B cell (primary cell): ENCODE data around the gene SGCA. TPM values are rescaled to one million over a fixed set of nuclear protein-coding genes. Genes with fewer than 3 reads are reported as not detected.

Source experiments
- ATAC-seq: fragments of 200-7000 bp; cut with Tn5 transposase; one replicate; pipeline ENCODE4 v1.10.0; 2021; ENCODE audit warnings: low read depth, mild to moderate bottlenecking, moderate number of reproducible peaks, moderate library complexity
- CTCF ChIA-PET: fragments of 350-600 bp; sonication (Branson Sonifier 250); formaldehyde crosslinking; loops from one replicate; lab custom pipeline; 2021; ENCODE audit warnings: antibody characterized with exemption, inconsistent platforms; lab: Charles Lee
- POLR2A ChIA-PET: fragments of 350-600 bp; sonication (Branson Sonifier 250); formaldehyde crosslinking; loops from one replicate; lab custom pipeline; 2021; ENCODE audit warnings: antibody characterized with exemption; lab: Charles Lee
- DNase-seq: peaks from one replicate; pipeline ENCODE4 v3.0.0; 2013
- H2AFZ ChIP-seq: 2 replicates; pipeline ENCODE4 v1.6.1; 2012; ENCODE audit warnings: mild to moderate bottlenecking, low read depth, low read length; ENCODE audit not compliant: insufficient read depth, poor library complexity, severe bottlenecking
- H3K27ac ChIP-seq, 2 donors: 1 replicate in 1 of 2; 2 replicates in 1 of 2; pipeline ENCODE4 v1.5.1; 2012 to 2013; ENCODE audit warnings: low read length in 2 of 2, mild to moderate bottlenecking in 2 of 2, moderate library complexity in 1 of 2
- H3K27me3 ChIP-seq, 4 experiments: fragments of 200-600 bp in 1 of 4; sonication (generic) in 1 of 4; replicated peaks in 1 of 4; 1 replicate in 2 of 4; 2 replicates in 2 of 4; pipeline versions ENCODE4 v1.6.1 to v1.7.0; 2013 to 2016; ENCODE audit warnings: low read length in 3 of 4, mild to moderate bottlenecking in 2 of 4, mixed read lengths in 1 of 4, moderate library complexity in 1 of 4; ENCODE audit not compliant: insufficient read depth in 4 of 4, control insufficient read depth in 3 of 4; ENCODE audit errors: control extremely low read depth in 1 of 4
- H3K36me3 ChIP-seq, 2 experiments: replicated peaks in 1 of 2; 1 replicate in 1 of 2; 2 replicates in 1 of 2; pipeline versions ENCODE4 v1.6.1 to v1.7.1; 2013; ENCODE audit warnings: low read length in 1 of 2; ENCODE audit not compliant: insufficient read depth in 2 of 2, control insufficient read depth in 1 of 2; ENCODE audit errors: control extremely low read depth in 1 of 2, extremely low read depth in 1 of 2
- H3K4me1 ChIP-seq, 2 donors: fragments of 200-600 bp in 1 of 2; sonication (generic) in 1 of 2; 1 replicate in 1 of 2; 2 replicates in 1 of 2; pipeline versions ENCODE4 v1.5.1 to v1.6.1; 2013 to 2017; ENCODE audit warnings: low read length in 2 of 2; ENCODE audit not compliant: control insufficient read depth in 2 of 2, insufficient read depth in 2 of 2
- H3K4me2 ChIP-seq: replicated peaks from 2 replicates; pipeline ENCODE3; 2012; ENCODE audit warnings: mild to moderate bottlenecking, low read depth, low read length; ENCODE audit not compliant: poor library complexity, severe bottlenecking
- H3K4me3 ChIP-seq, 5 experiments: fragments of 200-600 bp in 1 of 5; sonication (generic) in 1 of 5; 1 replicate in 3 of 5; 2 replicates in 2 of 5; pipeline versions ENCODE4 v1.5.1 to v1.7.0; 2011 to 2016; ENCODE audit warnings: low read length in 4 of 5, mild to moderate bottlenecking in 4 of 5, low read depth in 2 of 5, control low read depth in 1 of 5, moderate library complexity in 1 of 5; ENCODE audit not compliant: insufficient read depth in 1 of 5; ENCODE audit errors: control extremely low read depth in 1 of 5, extremely low read depth in 1 of 5
- H3K79me2 ChIP-seq: fragments of 200-600 bp; sonication (generic); one replicate; pipeline ENCODE4 v1.6.0; 2016; ENCODE audit warnings: low read length; ENCODE audit not compliant: control insufficient read depth, insufficient read depth
- H3K9ac ChIP-seq: fragments of 200-600 bp; sonication (generic); 2 replicates; pipeline ENCODE4 v1.6.1; 2017; ENCODE audit warnings: mild to moderate bottlenecking, low read length, moderate library complexity
- H3K9me3 ChIP-seq, 3 donors: one replicate each; pipeline versions ENCODE4 v1.6.1 to v1.7.1; 2013; ENCODE audit warnings: low read length in 2 of 3; ENCODE audit not compliant: control insufficient read depth in 2 of 3, insufficient read depth in 1 of 3; ENCODE audit errors: control extremely low read depth in 1 of 3
- H4K20me1 ChIP-seq: 2 replicates; pipeline ENCODE4 v1.6.0; 2012; ENCODE audit warnings: mild to moderate bottlenecking, low read length; ENCODE audit not compliant: insufficient read depth, control insufficient read depth, poor library complexity, severe bottlenecking
- H3K27ac Mint-ChIP-seq: one replicate; pipeline ENCODE4 v1.8.0; 2021; ENCODE audit warnings: mixed read lengths
- H3K27me3 Mint-ChIP-seq: one replicate; pipeline ENCODE4 v1.8.0; 2021; ENCODE audit warnings: mixed read lengths
- H3K4me1 Mint-ChIP-seq: one replicate; pipeline ENCODE4 v1.8.0; 2021; ENCODE audit warnings: mixed read lengths
- H3K4me3 Mint-ChIP-seq: one replicate; pipeline ENCODE4 v1.8.0; 2021; ENCODE audit warnings: mixed read lengths
- H3K9me3 Mint-ChIP-seq: one replicate; pipeline ENCODE4 v1.8.0; 2022; ENCODE audit warnings: mixed read lengths; ENCODE audit not compliant: insufficient read depth
- EZH2 ChIP-seq: IDR thresholded peaks from 2 replicates; pipeline ENCODE4 v1.6.1; 2012; ENCODE audit warnings: borderline replicate concordance, low read depth, mild to moderate bottlenecking, moderate library complexity, low read length; ENCODE audit not compliant: insufficient read depth, poor library complexity, severe bottlenecking
- WGBS: methylation state at CpG from one replicate; pipeline ENCODE4 v1.1.5; 2013; ENCODE audit warnings: missing lambda C conversion rate; ENCODE audit not compliant: insufficient coverage; 5-methylcytosine and 5-hydroxymethylcytosine counted together
- intact Hi-C: fragments of 100-400 bp; cut with micrococcal nuclease; formaldehyde crosslinking; loops from one replicate; pipeline ENCODE4 v1.10.0; 2022
- polyA plus RNA-seq: library from polyadenylated mRNA; depleted of rRNA; stranded (reverse); fragments of >200 nt; gene quantifications from 2 replicates; pipeline ENCODE4 v1.2.3, GENCODE V29; 2012
- total RNA-seq, 2 donors: library from RNA; stranded (reverse); fragments of 120-200 nt in 1 of 2; gene quantifications; 1 replicate in 1 of 2; 2 replicates in 1 of 2; pipeline versions ENCODE4 v1.2.3 to v1.2.4, GENCODE V29; 2013 to 2022
- TF ChIP-seq, protein P1 (sequence below): fragments of 200-600 bp; IDR thresholded peaks from one replicate; pipeline ENCODE4 v1.8.0; 2022; ENCODE audit warnings: antibody characterized with exemption, mild to moderate bottlenecking

The SGCA gene
- total and polyA plus RNA-seq, 2 donors (not counting 1 experiment from before 2014, with no cell fraction given) = 4.4 to 4.5 TPM

- TF ChIP-seq EZH2 = no peak
- TF ChIP-seq, protein P1, sequence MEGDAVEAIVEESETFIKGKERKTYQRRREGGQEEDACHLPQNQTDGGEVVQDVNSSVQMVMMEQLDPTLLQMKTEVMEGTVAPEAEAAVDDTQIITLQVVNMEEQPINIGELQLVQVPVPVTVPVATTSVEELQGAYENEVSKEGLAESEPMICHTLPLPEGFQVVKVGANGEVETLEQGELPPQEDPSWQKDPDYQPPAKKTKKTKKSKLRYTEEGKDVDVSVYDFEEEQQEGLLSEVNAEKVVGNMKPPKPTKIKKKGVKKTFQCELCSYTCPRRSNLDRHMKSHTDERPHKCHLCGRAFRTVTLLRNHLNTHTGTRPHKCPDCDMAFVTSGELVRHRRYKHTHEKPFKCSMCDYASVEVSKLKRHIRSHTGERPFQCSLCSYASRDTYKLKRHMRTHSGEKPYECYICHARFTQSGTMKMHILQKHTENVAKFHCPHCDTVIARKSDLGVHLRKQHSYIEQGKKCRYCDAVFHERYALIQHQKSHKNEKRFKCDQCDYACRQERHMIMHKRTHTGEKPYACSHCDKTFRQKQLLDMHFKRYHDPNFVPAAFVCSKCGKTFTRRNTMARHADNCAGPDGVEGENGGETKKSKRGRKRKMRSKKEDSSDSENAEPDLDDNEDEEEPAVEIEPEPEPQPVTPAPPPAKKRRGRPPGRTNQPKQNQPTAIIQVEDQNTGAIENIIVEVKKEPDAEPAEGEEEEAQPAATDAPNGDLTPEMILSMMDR = no peak
- Mint-ChIP-seq H3K4me3 (no peak overlapping the region), H3K4me1 (peaks cover 10% of the 10 kb centered on the region), H3K27ac (no peak overlapping the region), H3K9me3 (no peaks in the 10 kb centered on the region), H3K27me3 (no peaks in the 10 kb centered on the region)
- Histone ChIP-seq H3K79me2 (peaks cover 15% of the 10 kb centered on the region), H3K9me3 (no peaks in the 10 kb centered on the region), H3K9ac (no peak overlapping the region), H3K4me2 (no peak overlapping the region), H4K20me1 (no peaks in the 10 kb centered on the region), H2AFZ (no peak overlapping the region), H3K4me3 (no peak overlapping the region), H3K36me3 (no peaks in the 10 kb centered on the region), H3K4me1 (peaks cover 12 to 20% of the 10 kb centered on the region in 2 donors), H3K27ac (no peak overlapping the region), H3K27me3 (no peaks in the 10 kb centered on the region)
- intact Hi-C loops = loop anchor here (1.0 to 2.0 kb wide), 3 partner anchors 28 to 127 kb away; no protein-coding TSS in a partner anchor
- 87% methylated on average over 9 of the region's 9 CpGs for WGBS
- ChIA-PET CTCF (interaction anchor here (0.6 to 5.9 kb wide), 41 partner anchors 8 to 406 kb away, joined by 3 to 49 read pairs (median 5); partner anchors contain the start of genes COL1A1, FAM117A, PDK2 and PPP1R9B), POLR2A (interaction anchor here (0.6 to 1.0 kb wide), 2 partner anchors 30 to 108 kb away, joined by 3 to 10 read pairs; no protein-coding TSS in a partner anchor)
- DNase-seq (no peak), ATAC-seq (no peak)
Measured at GRCh38 chr17:50169881-50170459, 4.2 kb downstream of the SGCA start.

- no peak overlapping the region for H3K4me2 ChIP-seq
- no peak overlapping the region for H3K27ac ChIP-seq
- ATAC-seq (no peak), DNase-seq (no peak)
- TF ChIP-seq EZH2 = no peak
- TF ChIP-seq, protein P1 = no peak
- 75% methylated on average over 5 of the region's 10 CpGs for WGBS
- no peak overlapping the region for H3K27ac Mint-ChIP-seq
- H3K27me3 Mint-ChIP-seq = no peaks in the 10 kb centered on the region
- no peaks in the 10 kb centered on the region for H4K20me1 ChIP-seq
- no peak overlapping the region for H3K4me3 Mint-ChIP-seq
- H3K27me3 ChIP-seq = no peaks in the 10 kb centered on the region
- no peak overlapping the region for H3K9ac ChIP-seq
- ChIA-PET POLR2A (no interaction called here), CTCF (interaction anchor here (0.7 to 5.9 kb wide), 16 partner anchors 8 to 330 kb away, joined by 3 to 49 read pairs (median 6); partner anchors contain the start of genes COL1A1 and PPP1R9B)
- no peaks in the 10 kb centered on the region for H3K9me3 Mint-ChIP-seq
- H2AFZ ChIP-seq = no peak overlapping the region
- H3K4me1 ChIP-seq = peaks cover 12 to 20% of the 10 kb centered on the region in 2 donors
- no peak overlapping the region for H3K4me3 ChIP-seq
- peaks cover 10% of the 10 kb centered on the region for H3K4me1 Mint-ChIP-seq
- intact Hi-C loops = no loop called here
- no peaks in the 10 kb centered on the region for H3K9me3 ChIP-seq
- H3K79me2 ChIP-seq = peaks cover 15% of the 10 kb centered on the region
- no peaks in the 10 kb centered on the region for H3K36me3 ChIP-seq
Measured at GRCh38 chr17:50170662-50171370, 5.0 kb downstream of the SGCA start.
